GM12872 (cell line): ENCODE results near the gene PCDHB13.

Experiments
- TF ChIP-seq, protein P1 (sequence below): IDR thresholded peaks from 3 replicates; pipeline ENCODE4 v1.5.1; 2011; ENCODE audit warnings: low read depth, mild to moderate bottlenecking, low read length, moderate library complexity; ENCODE audit not compliant: insufficient read depth

Gene PCDHB13

DNA sequence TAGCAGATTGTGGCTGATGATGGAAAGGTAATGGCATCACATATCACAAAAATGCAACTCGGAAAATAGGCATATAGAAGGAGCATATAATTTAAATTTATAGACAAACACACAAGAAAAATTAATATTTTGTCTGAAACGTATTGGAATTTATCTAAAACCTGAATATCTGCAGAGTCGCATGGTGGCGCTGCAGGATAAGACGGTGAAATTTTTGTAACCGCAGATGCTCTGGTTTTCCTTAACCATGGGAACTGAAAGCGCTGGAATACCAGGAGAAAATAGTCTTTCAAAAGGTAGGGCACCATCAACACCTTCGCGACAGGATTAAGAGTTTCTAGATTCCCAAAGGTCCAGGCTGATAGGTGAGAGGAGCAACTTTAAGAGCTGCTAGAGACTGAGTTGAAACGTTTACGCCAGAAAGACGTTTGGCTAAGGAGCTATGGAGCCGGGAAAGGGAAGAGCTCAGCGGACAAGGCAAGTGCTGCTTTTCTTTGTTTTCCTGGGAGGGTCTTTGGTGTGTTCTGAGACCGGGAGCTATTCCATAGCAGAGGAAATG, 20.5 kb downstream of the PCDHB13 start:
- TF ChIP-seq, protein P1, sequence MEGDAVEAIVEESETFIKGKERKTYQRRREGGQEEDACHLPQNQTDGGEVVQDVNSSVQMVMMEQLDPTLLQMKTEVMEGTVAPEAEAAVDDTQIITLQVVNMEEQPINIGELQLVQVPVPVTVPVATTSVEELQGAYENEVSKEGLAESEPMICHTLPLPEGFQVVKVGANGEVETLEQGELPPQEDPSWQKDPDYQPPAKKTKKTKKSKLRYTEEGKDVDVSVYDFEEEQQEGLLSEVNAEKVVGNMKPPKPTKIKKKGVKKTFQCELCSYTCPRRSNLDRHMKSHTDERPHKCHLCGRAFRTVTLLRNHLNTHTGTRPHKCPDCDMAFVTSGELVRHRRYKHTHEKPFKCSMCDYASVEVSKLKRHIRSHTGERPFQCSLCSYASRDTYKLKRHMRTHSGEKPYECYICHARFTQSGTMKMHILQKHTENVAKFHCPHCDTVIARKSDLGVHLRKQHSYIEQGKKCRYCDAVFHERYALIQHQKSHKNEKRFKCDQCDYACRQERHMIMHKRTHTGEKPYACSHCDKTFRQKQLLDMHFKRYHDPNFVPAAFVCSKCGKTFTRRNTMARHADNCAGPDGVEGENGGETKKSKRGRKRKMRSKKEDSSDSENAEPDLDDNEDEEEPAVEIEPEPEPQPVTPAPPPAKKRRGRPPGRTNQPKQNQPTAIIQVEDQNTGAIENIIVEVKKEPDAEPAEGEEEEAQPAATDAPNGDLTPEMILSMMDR, result no peak

DNA sequence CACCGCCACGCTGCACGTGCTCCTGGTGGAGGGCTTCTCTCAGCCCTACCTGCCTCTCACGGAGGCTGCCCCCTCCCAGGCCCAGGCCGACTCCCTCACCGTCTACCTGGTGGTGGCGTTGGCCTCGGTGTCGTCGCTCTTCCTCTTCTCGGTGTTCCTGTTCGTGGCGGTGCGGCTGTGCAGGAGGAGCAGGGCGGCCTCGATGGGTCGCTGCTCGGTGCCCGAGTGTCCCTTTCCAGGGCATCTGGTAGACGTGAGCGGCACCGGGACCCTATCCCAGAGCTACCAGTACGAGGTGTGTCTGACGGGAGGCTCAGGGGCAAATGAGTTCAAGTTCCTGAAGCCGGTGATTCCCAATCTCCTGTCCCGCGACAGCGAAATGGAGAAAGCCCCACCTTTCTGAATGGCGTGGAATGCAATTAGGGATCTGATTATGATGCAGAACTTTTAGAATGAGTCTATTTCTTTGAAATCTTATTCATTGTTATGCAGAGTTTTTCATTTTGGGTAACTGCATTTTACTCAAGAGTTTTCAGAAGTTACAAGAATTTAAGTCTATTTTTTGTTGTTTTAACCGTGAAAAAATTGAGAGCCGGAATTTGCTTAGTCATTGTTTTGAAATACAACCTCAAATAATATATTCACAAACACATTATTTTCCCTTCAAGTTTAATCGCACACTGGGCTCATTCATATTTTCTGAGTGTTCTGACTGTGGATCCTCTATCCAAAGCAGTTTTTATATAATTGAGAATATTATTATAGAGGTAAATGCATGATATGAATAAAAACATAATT, 23.0 kb downstream of the PCDHB13 start:
- TF ChIP-seq, protein P1, result no peak

DNA sequence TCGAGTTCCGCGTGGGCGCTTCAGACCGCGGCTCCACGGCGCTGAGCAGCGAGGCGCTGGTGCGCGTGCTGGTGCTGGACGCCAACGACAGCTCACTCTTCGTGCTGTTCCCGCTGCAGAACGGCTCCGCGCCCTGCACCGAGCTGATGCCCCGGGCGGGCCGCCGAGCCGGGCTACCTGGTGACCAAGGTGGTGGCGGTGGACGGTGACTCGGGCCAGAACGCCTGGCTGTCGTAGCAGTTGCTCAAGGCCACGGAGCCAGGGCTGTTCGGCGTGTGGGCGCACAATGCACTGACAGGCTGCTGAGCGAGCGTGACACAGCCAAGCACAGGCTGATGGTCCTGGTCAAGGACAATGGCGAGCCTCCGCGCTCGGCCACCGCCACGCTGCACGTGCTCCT, 27.8 kb downstream of the PCDHB13 start:
- TF ChIP-seq, protein P1, result no peak

DNA sequence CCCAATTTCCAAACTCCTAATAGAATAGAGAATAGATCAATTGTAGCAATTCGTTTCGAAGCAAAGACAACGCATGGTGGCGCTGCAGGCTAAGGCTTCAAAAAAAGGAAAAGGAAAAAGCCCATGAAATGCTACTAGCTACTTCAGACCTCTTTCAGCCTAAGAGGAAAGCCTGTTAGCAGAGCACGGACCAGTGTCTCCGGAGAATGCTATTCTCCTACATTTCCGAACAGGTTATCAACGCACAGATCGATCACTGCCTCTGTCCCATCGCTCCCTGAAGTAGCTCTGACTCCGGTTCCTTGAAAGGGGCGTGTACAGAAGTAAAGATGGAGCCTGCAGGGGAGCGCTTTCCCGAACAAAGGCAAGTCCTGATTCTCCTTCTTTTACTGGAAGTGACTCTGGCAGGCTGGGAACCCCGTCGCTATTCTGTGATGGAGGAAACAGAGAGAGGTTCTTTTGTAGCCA, 31.6 kb downstream of the PCDHB13 start, which contains the start of gene PCDHB15:
TSS of gene PCDHB15 (plus strand) at position 146 of the 468 bp plus-strand sequence. CDS start at position 330, 184 bp downstream.
- TF ChIP-seq, protein P1, result 0 out of 3 replicates have a peak, but pooled peaks have one; percentile 17

DNA sequence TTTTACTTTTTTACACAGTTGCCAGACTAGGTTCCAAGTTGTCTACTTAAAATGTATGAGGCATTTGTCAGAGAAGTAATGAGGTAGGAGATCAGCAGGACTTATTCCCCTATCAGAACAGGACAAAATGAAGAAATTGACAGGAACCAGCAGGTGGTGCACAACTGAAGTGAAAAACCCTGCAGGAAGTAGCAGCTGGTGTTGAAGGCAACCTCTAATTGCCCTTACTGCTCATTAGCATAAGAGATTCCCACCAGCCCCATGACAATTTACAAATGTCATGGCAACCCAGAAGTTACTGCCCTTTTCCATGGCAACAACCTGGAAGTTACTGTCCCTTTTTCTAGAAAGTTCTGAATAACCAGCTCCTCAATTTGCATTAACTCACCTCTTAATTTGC, 36.9 kb downstream of the PCDHB13 start:
- TF ChIP-seq, protein P1, result no peak

DNA sequence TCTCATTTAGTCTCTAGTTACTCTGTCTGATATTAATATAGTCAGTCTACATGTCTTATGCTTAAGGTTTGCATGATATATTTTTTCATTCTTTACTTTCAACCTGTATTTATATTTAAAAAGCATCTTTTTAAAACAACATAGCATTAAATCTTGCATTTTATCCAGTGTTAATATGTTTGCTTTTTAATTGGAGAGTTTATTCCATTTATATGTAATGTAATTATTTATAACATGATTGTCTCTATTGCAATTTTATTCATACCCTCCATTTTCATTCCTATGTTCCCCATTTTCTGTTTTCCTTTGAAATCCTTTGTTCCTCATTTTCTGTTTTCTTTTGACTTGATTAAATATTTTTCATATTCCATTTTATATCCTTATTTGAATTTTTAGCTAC, 44.7 kb downstream of the PCDHB13 start:
- TF ChIP-seq, protein P1, result no peak

DNA sequence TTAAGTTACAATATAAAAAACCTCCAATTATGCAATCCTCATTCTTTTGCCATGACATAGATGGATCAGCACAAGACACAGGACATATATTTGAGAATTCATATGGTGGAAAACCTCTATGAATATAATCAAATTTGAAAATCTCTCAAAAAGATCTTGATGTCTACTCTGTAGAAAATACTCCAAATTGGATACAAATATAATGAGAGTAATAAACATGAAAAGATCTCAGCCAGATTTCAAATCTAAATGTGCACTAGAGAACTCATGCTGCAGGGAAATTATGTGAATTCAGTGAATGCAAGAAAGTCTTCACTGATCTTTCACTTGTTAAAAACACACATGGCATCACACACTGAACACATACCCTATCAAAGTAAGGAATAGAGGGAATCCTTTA, 45.2 kb downstream of the PCDHB13 start:
- TF ChIP-seq, protein P1, result no peak
